HG03457 (cell line): ENCODE results near the gene SERPINE2.
A peak's percentile ranks its signal among the peaks of the same experiment; 100 is the strongest.

Source experiments
- ATAC-seq: cut with Tn5 transposase; IDR thresholded peaks from one replicate; pipeline ENCODE4 v1.9.1; 2021; ENCODE audit warnings: moderate number of reproducible peaks; ENCODE audit not compliant: unreplicated experiment

SERPINE2 gene, protein sequence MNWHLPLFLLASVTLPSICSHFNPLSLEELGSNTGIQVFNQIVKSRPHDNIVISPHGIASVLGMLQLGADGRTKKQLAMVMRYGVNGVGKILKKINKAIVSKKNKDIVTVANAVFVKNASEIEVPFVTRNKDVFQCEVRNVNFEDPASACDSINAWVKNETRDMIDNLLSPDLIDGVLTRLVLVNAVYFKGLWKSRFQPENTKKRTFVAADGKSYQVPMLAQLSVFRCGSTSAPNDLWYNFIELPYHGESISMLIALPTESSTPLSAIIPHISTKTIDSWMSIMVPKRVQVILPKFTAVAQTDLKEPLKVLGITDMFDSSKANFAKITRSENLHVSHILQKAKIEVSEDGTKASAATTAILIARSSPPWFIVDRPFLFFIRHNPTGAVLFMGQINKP

GRCh38 chr2:224039080-224039769 is at the start of gene SERPINE2:
SERPINE2 (minus strand) TSS chr2:224039286; CDS start chr2:224001900, 37,386 bp downstream.
- peak; percentile 59 for ATAC-seq

DNA sequence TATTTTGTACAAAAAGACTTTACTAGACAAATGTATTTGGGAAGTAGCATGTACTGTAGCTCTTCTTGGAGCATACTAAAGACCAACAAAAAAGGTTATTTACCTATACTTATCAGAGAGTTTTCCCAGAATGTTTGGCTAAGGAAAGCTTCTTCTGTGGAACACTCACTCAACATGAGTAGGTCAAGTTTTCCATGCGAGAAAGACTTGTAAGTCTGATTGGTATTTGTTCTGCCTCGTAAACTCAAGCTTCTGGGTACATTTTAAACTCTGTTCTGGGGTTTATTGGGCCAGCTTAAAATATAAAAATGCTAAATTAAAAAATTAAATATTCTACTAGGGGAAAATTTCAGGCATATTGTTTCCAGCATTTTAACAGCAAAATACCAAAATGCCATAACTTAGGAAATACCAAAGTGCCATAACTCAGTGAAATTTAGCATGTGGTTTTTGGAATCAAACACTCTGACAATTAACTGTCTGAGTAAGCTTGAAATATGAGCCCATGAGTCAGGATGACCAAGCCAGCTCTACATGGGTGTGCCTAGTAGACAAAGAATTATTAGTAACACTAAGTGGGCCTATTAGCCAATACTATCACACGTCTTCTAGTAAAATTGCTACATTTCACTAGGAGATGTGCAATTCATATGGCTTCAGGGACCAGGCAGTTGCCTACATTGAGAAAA is 47.3 kb upstream of the SERPINE2 start:
- ATAC-seq: no peak

GRCh38 chr2:224085811-224086210 is 46.7 kb upstream of the SERPINE2 start:
- ATAC-seq: no peak

- no peak for ATAC-seq
These were observed 46.2 kb upstream of the SERPINE2 start for GRCh38 chr2:224085246-224085645.

- ATAC-seq: no peak
These were observed 45.3 kb upstream of the SERPINE2 start for GRCh38 chr2:224084266-224084892.

DNA sequence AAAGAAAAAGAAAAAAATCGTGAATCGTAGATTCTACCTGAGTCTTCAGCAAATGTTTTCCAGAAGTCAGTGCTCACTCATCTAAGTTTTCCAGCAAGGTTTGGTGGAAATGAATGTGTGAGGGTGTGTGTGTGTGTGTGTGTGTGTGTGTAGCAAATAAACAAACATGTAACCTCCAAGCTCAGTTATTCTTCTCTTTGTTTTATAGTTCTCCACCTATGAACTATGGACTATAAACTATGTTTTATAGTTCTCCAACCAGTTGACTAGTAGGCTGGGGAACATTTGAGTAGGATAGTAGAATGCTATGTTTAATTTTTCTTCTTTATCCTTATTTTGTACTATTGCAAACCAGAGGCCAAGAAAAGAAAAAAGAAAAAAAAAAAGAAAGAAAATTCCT is 44.6 kb upstream of the SERPINE2 start:
- no peak for ATAC-seq

GRCh38 chr2:224078656-224079055 is 39.6 kb upstream of the SERPINE2 start:
- ATAC-seq: no peak

GRCh38 chr2:224077773-224078507 is 38.9 kb upstream of the SERPINE2 start:
- no peak for ATAC-seq

GRCh38 chr2:224075588-224075987 is 36.5 kb upstream of the SERPINE2 start:
- no peak for ATAC-seq

DNA sequence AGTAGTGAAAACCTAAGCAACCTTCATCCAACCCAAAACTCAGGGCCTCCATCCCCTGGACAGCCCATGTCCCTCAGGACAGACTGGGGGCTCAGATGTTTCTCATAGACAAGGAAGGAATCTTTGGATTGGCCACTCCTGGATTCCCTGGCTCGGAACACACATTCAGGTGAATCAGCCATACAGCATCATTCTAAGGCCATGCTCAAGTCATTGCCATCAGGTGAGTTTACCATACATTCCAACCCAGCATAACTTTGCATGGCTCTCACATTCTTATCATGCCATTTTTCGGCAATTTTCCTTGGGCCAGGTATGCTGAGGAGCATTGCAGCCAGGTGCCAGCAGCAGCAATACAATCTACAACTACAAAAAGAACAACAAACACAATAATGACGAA is 34.6 kb upstream of the SERPINE2 start:
- no peak for ATAC-seq

DNA sequence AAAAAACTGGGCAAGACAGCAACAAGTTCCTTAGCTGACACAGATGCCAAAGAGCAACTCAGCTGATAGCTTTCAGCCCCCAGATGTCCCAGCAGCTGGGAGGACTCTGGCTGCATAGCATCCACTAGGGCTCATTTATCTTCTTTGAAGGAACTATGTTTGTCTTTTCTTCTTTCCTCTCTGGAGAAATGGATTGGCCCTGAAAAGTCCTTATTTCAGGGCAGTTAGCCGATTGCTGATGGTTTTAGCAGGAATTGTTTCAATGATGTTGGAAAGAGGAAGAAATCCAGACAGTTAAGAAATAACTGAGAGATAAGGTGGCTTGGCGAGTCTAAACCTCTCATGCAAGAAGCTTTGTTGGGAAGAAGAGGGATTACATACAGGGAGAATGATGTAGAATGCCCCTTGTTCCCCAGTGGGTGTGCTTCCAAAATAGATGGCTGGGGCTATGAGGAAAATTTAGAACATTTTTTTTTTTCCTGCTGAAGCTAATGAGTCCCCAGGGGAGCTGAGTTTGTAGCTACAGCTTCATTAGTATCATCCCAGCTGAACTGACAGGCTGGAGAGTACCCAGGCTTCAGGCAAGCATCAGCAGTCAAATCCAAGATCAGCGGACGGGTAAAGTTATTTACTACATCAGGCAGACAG is 33.6 kb upstream of the SERPINE2 start:
- ATAC-seq: no peak

- no peak for ATAC-seq
These were observed 30.1 kb upstream of the SERPINE2 start for GRCh38 chr2:224069172-224069571.

- peak; percentile 44 for ATAC-seq
These were observed 24.2 kb upstream of the SERPINE2 start for GRCh38 chr2:224063298-224063648.

- peak; percentile 82 for ATAC-seq
These were observed 23.6 kb upstream of the SERPINE2 start for GRCh38 chr2:224062481-224063297.

DNA sequence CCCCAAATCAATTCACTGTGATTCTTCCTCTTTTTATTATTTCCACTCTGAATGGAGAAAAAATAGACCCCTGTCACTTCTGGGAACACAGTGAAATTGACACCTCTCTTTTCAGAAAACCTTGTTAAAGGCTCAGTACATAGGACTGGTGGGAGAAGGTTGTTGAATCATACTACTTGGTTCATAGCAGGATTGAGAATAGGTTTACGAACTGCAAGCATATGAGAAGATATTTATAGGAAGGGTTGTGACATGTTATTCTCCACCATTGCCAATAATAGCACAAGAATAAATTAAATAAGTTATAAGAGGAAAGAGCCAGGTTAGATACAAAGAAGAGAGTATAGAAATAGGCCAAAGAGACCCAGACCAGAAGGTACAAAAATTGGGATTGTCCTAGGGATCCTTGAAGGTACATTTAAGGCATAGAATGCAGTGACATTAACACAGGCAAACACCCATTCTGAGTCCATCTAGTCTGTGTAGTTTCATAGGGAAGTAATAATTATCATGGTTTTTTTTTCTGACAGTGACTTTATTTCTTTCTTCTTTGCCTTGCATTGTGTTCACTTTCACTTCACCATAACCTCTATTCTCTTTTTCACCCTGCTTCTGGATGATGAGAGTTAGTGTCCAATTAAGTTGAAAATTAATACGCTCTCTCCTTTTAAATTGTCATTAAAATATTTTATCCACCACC is 21.8 kb upstream of the SERPINE2 start:
- no peak for ATAC-seq

DNA sequence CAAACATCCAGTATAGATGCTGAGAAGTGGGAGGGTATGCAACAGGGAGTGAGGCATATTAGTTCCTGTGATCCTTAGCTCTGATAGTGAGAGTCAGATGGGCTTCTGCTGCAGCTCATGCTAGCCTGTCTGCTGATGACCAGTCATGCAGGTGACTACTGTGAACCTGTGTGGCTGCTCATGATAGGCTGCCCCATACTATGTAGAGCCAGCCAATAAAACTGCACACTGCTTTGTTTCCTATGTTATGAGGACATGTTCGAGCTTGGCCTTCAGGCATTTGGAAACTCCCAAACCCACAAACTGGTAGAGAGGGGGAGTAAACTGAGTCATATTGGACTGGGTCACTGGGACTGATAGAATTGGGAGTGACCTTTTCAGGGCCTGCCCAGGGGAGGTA is 20.1 kb upstream of the SERPINE2 start:
- no peak for ATAC-seq

DNA sequence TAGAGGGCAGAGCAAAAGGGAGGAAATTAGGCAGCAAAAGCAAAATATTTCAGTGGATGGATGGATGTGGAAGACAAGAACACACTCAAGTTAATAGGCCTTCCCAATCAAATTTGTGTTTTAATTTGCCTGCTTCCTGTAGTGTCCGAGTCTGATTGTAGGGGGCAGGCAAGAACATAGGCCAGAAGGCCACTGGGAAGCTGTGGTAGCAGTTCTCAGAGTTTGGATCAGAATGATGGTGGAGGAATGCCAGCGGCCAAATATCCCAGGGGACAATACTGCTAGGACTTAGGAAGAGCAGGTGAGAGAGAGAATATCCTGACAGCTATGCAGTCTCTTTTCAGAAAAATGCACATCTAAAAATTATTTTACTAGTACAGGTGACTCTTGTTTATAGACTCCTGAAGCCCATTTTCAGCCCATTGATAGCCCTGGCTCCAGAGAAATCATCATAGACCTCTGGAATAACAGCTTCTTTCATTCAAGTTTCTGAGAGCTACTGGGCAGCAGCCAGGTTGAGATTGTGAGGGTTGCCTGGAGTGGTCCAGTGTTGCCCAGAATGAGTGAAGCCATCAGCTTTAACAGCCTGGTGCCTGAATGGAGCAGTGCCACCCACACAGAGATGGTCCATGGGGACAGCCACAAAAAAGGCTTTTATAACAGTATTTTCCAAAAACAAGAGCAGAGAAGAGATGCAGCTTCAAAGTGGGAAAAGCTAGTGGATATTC is 19.1 kb upstream of the SERPINE2 start:
- no peak for ATAC-seq

GRCh38 chr2:224056889-224057288 is 17.8 kb upstream of the SERPINE2 start:
- no peak for ATAC-seq
